HepG2 (cell line): ENCODE results near the gene CD4. TPM values are rescaled to one million over a fixed set of nuclear protein-coding genes. Genes with fewer than 3 reads are reported as not detected.

ENCODE experiments used
- BRCA1 ChIP-seq: sonication (generic); formaldehyde crosslinking; IDR thresholded peaks from 2 replicates; pipeline ENCODE4 v1.4.0; 2020; ENCODE audit warnings: missing genetic modification reagents
- CBX1 ChIP-seq: IDR thresholded peaks from one replicate; pipeline ENCODE4 v1.6.1; 2016; ENCODE audit warnings: antibody characterized with exemption, low read depth
- CBX5 ChIP-seq: sonication (generic); formaldehyde crosslinking; IDR thresholded peaks from 2 replicates; pipeline ENCODE4 v1.4.0; 2020; ENCODE audit warnings: missing genetic modification reagents, borderline replicate concordance
- FOXP4 ChIP-seq: sonication (generic); formaldehyde crosslinking; IDR thresholded peaks from 2 replicates; pipeline ENCODE4 v1.4.0; 2020; ENCODE audit warnings: missing genetic modification reagents
- HMGXB3 ChIP-seq: sonication (generic); formaldehyde crosslinking; IDR thresholded peaks from 2 replicates; pipeline ENCODE4 v1.4.0; 2020; ENCODE audit warnings: missing genetic modification reagents, borderline replicate concordance
- NCOA1 ChIP-seq: sonication (generic); formaldehyde crosslinking; IDR thresholded peaks from 2 replicates; pipeline ENCODE4 v1.9.0; 2021; ENCODE audit warnings: missing genetic modification reagents
- RERE ChIP-seq: IDR thresholded peaks from 2 replicates; pipeline ENCODE4 v1.6.1; 2016; ENCODE audit warnings: low read depth, missing genetic modification reagents, missing compliant biosample characterization
- STAG1 ChIP-seq: sonication (generic); formaldehyde crosslinking; IDR thresholded peaks from 2 replicates; pipeline ENCODE4 v1.4.0; 2020; ENCODE audit warnings: missing genetic modification reagents
- ZNF10 ChIP-seq: sonication (generic); formaldehyde crosslinking; IDR thresholded peaks from 2 replicates; pipeline ENCODE4 v1.4.0; 2020; ENCODE audit warnings: mild to moderate bottlenecking, low read depth, missing genetic modification reagents, borderline replicate concordance
- ZNF580 ChIP-seq: IDR thresholded peaks from 2 replicates; pipeline ENCODE4 v1.6.1; 2016; ENCODE audit warnings: low read depth, borderline replicate concordance
- ZXDC ChIP-seq: sonication (generic); formaldehyde crosslinking; IDR thresholded peaks from 2 replicates; pipeline ENCODE4 v1.5.0; 2020; ENCODE audit warnings: mild to moderate bottlenecking, missing genetic modification reagents
- polyA plus RNA-seq, 8 experiments: library from polyadenylated mRNA; depleted of rRNA in 3 of 8; stranded (reverse) in 7 of 8; unstranded in 1 of 8; fragments of >200 nt; fragmentation: Illumina TruSeq in 4 of 8; extraction: Trizol in 4 of 8; gene quantifications; 2 replicates each; pipeline versions ENCODE4 v1.2.1 to v1.2.3, GENCODE V29; 2011 to 2016; ENCODE audit warnings: low read depth in 4 of 8, missing spikeins in 1 of 8, mixed read lengths in 1 of 8; ENCODE audit not compliant: insufficient read depth in 1 of 8
- total RNA-seq, 5 experiments: library from RNA; depleted of rRNA; stranded (reverse); fragments of >200 nt; fragmentation: Illumina TruSeq; extraction: Trizol; gene quantifications; 2 replicates each; pipeline ENCODE4 v1.2.3, GENCODE V29; 2016; ENCODE audit warnings: low read depth in 1 of 5

The CD4 gene
- total and polyA plus RNA-seq, 2 of the 13 experiments (the other 11 are each of a cell fraction or from before 2014, with no cell fraction given), result 0.07 to 0.95 TPM

GRCh38 chr12:6778574-6779550, 10.5 kb upstream of the CD4 start (continued):
- TF ChIP-seq ZXDC (CRISPR knock-in tag) (no peak), ZNF580 (peak; percentile 86; the same call in 1 of the 2 replicates), ZNF10 (CRISPR knock-in tag) (no peak), BRCA1 (CRISPR knock-in tag) (no peak; the same call in 1 of the 2 replicates), NCOA1 (CRISPR knock-in tag) (no peak; the same call in 1 of the 2 replicates), CBX5 (CRISPR knock-in tag) (peak; percentile 92; the same call in 1 of the 2 replicates), CBX1 (no peak), FOXP4 (CRISPR knock-in tag) (no peak), RERE (CRISPR knock-in tag) (no peak), HMGXB3 (CRISPR knock-in tag) (peak; percentile 40; the same call in 1 of the 2 replicates), STAG1 (CRISPR knock-in tag) (peak; percentile 97)
